ENCODE data around the gene PRKN. TPM values are rescaled to one million over a fixed set of nuclear protein-coding genes. Genes with fewer than 3 reads are reported as not detected.

The PRKN gene
- total RNA-seq, 1 experiment from 2014 or later = 0.46 TPM

DNA sequence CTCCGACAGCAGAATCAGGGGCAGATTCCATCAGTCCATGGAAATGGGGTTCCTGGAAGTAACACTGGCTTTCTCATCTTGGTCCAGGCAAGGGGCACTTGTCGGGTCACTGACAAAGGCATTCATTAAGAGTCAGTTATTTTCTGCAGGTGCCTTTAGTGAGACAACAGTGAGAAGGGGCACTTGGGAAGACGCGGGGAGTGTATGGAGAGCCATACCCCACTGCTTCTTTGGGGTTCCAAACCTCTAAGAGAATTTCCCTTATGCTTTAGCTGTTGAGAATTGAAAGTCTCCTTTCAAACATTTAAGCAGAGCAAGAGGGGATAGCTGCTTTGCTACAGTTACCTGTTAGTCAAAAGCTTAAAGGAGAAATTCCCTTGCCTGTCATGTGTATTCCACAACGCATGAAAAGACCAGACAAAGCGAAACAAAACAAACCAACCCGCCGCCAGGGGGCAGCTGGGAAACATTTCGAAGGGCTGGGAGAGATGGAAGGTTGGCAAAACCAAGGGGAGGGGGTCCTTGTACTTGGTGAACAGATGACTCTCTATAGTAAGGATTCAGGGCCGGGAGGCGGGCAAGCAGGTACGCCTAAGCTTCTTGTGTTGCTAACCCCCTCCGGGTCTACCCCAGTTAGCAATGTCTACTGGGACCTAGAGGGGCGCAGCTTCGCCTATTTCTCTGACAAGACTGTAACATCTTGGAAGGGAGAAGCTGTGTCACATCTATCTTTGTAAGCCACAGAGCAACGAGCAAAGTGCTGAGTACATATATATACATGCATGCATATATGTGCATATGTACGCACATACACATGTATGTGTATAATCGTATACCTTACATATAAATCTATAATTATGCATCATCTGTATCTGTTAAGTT, 978.8 kb downstream of the PRKN start:
- no peaks in the 10 kb centered on the region for H3K9me3 ChIP-seq (ENCODE audit: control insufficient read depth, insufficient read depth, low read depth, low read length)
- no peaks in the 10 kb centered on the region for H3K36me3 ChIP-seq (ENCODE audit: control insufficient read depth, insufficient read depth, low read length)
- ChIA-PET POLR2A (no interaction called here), CTCF (no interaction called here)
- no peaks in the 10 kb centered on the region for H3K4me1 ChIP-seq (ENCODE audit: control insufficient read depth, insufficient read depth, low read length)
- no peaks in the 10 kb centered on the region for H3K27me3 ChIP-seq (ENCODE audit: control insufficient read depth, insufficient read depth, low read length)
- ATAC-seq (peak; percentile 63; the same call in 1 of the 2 replicates), DNase-seq (ENCODE audit: low read depth, low spot score) (no peak)
- no TSS peak for BruUV-seq (replicated peaks)
- in situ Hi-C loops (cut with HindIII; ENCODE audit: low pct_unique_long_range_greater_than_20kb, low sequenced_read_pairs) = no loop called here
- no peak for TF ChIP-seq POLR2AphosphoS5 (IDR thresholded peaks at IDR 0.05; ENCODE audit: low read depth, low read length)
- peak; percentile 74 for TF ChIP-seq CTCF (IDR thresholded peaks at IDR 0.05)
- H3K4me3 ChIP-seq (ENCODE audit: low read depth in 2 of 2, low read length in 2 of 2) = no peak overlapping the region
- intact Hi-C loops (cut with micrococcal nuclease; ENCODE audit: unreplicated experiment) = no loop called here
- H3K27ac ChIP-seq (ENCODE audit: low read length) = no peak overlapping the region

DNA sequence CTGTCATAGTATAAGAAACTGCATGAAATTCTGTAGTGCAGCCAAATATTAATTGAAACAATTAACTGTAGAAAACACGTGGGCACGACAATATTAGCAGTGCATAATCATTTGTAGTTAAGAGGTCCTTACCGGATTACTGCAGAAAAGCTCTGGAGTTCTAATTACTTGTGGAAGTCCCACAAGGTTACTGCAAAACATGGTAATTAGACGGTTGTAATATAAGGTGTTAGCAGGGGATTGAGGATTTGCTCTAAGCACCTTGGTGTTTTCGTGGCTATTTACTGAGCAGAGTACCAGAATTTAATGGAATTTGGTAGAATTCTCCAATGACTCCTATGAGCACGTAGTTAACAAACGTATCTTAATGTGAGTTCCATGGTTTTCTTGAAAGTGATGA, 980.1 kb downstream of the PRKN start:
- H3K27me3 ChIP-seq (ENCODE audit: control insufficient read depth, insufficient read depth, low read length) = no peaks in the 10 kb centered on the region
- ChIA-PET CTCF (no interaction called here), POLR2A (no interaction called here)
- DNase-seq (ENCODE audit: low read depth, low spot score) (no peak), ATAC-seq (no peak)
- BruUV-seq (replicated peaks) = no TSS peak
- no peak for TF ChIP-seq POLR2AphosphoS5 (IDR thresholded peaks at IDR 0.05; ENCODE audit: low read depth, low read length)
- no peak for TF ChIP-seq REST (IDR thresholded peaks at IDR 0.05; ENCODE audit: insufficient read depth in 1 of 2, low read depth in 2 of 2, low read length in 1 of 2)
- TF ChIP-seq CTCF (IDR thresholded peaks at IDR 0.05) = no peak
- no peak for TF ChIP-seq SIN3A (IDR thresholded peaks at IDR 0.05; ENCODE audit: borderline replicate concordance, insufficient read depth, low read depth, low read length)
- TF ChIP-seq TCF7L2 (IDR thresholded peaks at IDR 0.05; ENCODE audit: low read depth, low read length) = no peak
- H3K4me3 ChIP-seq (ENCODE audit: low read depth in 2 of 2, low read length in 2 of 2) = no peak overlapping the region
- H3K4me1 ChIP-seq (ENCODE audit: control insufficient read depth, insufficient read depth, low read length) = no peaks in the 10 kb centered on the region
- H3K36me3 ChIP-seq (ENCODE audit: control insufficient read depth, insufficient read depth, low read length) = no peaks in the 10 kb centered on the region
- intact Hi-C loops (cut with micrococcal nuclease; ENCODE audit: unreplicated experiment) (no loop called here), in situ Hi-C loops (cut with HindIII; ENCODE audit: low pct_unique_long_range_greater_than_20kb, low sequenced_read_pairs) (no loop called here)
- no peaks in the 10 kb centered on the region for H3K9me3 ChIP-seq (ENCODE audit: control insufficient read depth, insufficient read depth, low read depth, low read length)
- no peak overlapping the region for H3K27ac ChIP-seq (ENCODE audit: low read length)
